Measurements from ENCODE around the gene INPP4A. TPM values are rescaled to one million over a fixed set of nuclear protein-coding genes. Genes with fewer than 3 reads are reported as not detected.

Gene INPP4A
- total and polyA plus RNA-seq, 2 donors = 17.9 to 24.9 TPM

DNA sequence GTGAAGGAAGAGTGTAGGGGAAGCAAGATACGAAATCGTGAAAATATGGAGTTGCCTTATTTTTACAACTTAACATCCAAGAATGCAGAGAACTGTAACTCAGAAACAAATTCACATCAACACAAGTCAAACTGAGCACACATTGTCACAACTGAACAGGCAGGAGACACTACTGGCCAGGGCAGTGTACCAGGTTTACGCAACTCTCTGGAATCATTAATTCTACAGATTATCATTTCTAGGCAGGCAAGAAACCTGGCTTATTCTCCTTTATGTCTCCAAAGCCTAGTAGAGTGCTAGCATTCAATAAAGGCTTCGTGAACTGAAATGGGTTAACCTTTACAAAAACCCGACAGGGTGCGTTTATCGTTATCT lies 163.1 kb downstream of the INPP4A start:
- Histone ChIP-seq H3K4me1 (ENCODE audit: control insufficient read depth in 2 of 2, insufficient read depth in 2 of 2, low read length in 2 of 2) (peaks cover 24 to 28% of the 10 kb centered on the region in 2 donors), H3K36me3 (ENCODE audit: control insufficient read depth in 2 of 2, insufficient read depth in 2 of 2, low read length in 1 of 2) (peaks cover 6 to 44% of the 10 kb centered on the region in 2 donors), H3K4me3 (ENCODE audit: low read length in 2 of 2) (peak overlapping the region; percentile 98 to 99), H3K27me3 (ENCODE audit: control insufficient read depth in 2 of 2, insufficient read depth in 1 of 2, low read length in 1 of 2) (no peaks in the 10 kb centered on the region), H3K27ac (ENCODE audit: low read depth in 1 of 2, low read length in 1 of 2) (peak overlapping the region; percentile 91 to 98), H3K9me3 (ENCODE audit: control insufficient read depth in 2 of 2, insufficient read depth in 1 of 2, low read length in 1 of 2) (no peaks in the 10 kb centered on the region)
- DNase-seq (ENCODE audit: low read depth in 6 of 9, low spot score in 9 of 9) = no peak
- WGBS = 8% methylated on average over 7 of the region's 7 CpGs

DNA sequence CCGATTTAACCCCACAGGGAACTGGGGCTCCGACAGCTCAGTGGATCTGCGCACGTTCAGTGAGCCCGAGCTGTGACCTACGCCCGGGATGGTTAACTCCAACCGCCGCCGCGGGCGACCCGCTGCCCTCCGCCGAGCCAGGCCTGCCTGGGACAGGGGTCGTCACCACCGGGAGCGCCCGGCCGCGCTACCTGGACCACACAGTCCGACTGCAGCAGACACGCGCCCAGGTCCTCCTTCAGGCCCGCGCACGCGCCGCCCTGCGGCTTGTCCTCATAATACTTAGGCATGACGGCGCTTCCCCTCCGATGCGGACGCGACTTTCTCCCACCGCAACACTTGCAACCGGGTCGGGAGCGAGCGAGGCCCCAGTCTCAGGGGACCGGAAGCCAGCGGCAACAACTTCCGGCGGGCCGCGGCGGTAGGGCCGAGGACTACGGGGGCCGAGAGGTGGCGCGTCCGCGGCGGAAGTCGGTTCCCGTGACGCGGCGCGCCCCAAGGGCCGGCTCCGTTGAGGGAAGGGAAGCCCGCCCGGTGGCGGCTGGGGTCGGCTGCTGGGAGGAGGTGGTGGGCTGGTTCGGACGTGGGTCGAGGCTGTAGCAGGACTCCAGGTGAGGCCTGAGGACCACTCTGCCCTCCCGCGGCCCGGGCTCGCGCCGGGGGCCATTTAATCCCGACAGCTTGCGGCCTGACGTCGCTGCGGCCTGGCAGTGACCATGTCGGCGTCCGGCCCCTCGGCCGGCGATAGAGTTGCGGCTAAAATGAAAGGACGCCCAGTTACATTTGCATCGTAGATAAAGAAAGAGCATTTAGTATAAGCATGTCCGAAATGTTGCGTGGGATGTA lies 163.7 kb downstream of the INPP4A start, which contains the start of the genes COA5 and UNC50:
Gene COA5 (minus strand): TSS at position 397 of the 846 bp plus-strand sequence. CDS start 107 bp downstream, at position 290.
Gene UNC50 (plus strand): TSS at position 474 of the 846 bp plus-strand sequence. CDS start 1,171 bp downstream, outside the sequence.
- Histone ChIP-seq H3K4me1 (ENCODE audit: control insufficient read depth in 2 of 2, insufficient read depth in 2 of 2, low read length in 2 of 2) (peaks cover 24 to 28% of the 10 kb centered on the region in 2 donors), H3K9me3 (ENCODE audit: control insufficient read depth in 2 of 2, insufficient read depth in 1 of 2, low read length in 1 of 2) (no peaks in the 10 kb centered on the region), H3K4me3 (ENCODE audit: low read length in 2 of 2) (peak within 1 kb of the TSS; percentile 98 to 99), H3K27ac (ENCODE audit: low read depth in 1 of 2, low read length in 1 of 2) (peak within 1 kb of the TSS; percentile 91 to 98), H3K27me3 (ENCODE audit: control insufficient read depth in 2 of 2, insufficient read depth in 1 of 2, low read length in 1 of 2) (no peaks in the 10 kb centered on the region), H3K36me3 (ENCODE audit: control insufficient read depth in 2 of 2, insufficient read depth in 2 of 2, low read length in 1 of 2) (peaks cover 5 to 48% of the 10 kb centered on the region in 2 donors)
- WGBS = under 1% methylated on average over 93 of the region's 93 CpGs
- DNase-seq (ENCODE audit: low read depth in 6 of 9, low spot score in 9 of 9) = peak in 8 of 9 donors; percentile 65 to 93 (median 83)

GRCh38 chr2:98608962-98609604 lies 164.4 kb downstream of the INPP4A start:
- H3K27ac ChIP-seq (ENCODE audit: low read depth in 1 of 2, low read length in 1 of 2) = peak overlapping the region; percentile 91 to 98
- WGBS = 7% methylated on average over 29 of the region's 29 CpGs
- peak overlapping the region; percentile 98 to 99 for H3K4me3 ChIP-seq (ENCODE audit: low read length in 2 of 2)
- H3K36me3 ChIP-seq (ENCODE audit: control insufficient read depth in 2 of 2, insufficient read depth in 2 of 2, low read length in 1 of 2) = peaks cover 12 to 49% of the 10 kb centered on the region in 2 donors
- no peaks in the 10 kb centered on the region for H3K9me3 ChIP-seq (ENCODE audit: control insufficient read depth in 2 of 2, insufficient read depth in 1 of 2, low read length in 1 of 2)
- DNase-seq (ENCODE audit: low read depth in 6 of 9, low spot score in 9 of 9) = peak in 1 of 9 donors; percentile 35
- no peaks in the 10 kb centered on the region for H3K27me3 ChIP-seq (ENCODE audit: control insufficient read depth in 2 of 2, insufficient read depth in 1 of 2, low read length in 1 of 2)
- H3K4me1 ChIP-seq (ENCODE audit: control insufficient read depth in 2 of 2, insufficient read depth in 2 of 2, low read length in 2 of 2) = peaks cover 24 to 28% of the 10 kb centered on the region in 2 donors

DNA sequence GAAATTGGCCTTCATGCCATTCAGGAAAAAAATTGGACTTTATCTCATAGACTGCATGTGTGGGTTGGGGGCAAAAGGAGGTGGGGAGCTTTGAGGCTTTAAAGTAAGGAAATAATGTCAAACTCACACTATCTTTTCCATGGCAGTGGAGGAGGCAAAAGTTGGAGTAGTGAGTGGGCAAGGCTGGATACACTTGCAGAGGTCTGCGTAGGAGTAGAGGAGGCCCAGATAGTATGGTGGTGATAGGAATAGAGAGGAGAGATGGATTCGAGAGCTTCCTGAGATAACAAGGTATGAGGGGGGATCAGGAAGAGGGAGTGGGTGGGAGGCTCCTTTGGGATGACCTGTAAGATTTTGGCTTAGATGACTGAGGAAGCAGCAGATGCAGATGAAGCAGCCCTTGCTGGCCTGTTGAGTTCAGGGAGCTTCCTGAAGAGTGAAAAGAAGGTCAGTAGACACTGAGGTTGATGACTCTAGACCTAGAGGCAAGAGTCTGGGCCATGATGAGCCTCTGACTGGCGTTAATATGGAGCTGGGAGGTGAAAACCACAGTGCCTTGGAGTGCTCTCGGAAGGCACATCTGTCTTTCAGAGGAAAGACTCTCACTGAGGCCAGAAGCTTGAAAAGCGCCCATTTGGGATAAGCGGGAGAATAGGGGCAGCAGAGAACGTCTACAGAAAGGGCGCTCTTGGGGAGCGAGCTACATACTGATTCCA lies 169.5 kb downstream of the INPP4A start:
- peaks cover 21 to 78% of the 10 kb centered on the region in 2 donors for H3K36me3 ChIP-seq (ENCODE audit: control insufficient read depth in 2 of 2, insufficient read depth in 2 of 2, low read length in 1 of 2)
- over 99% methylated on average over 9 of the region's 9 CpGs for WGBS
- no peak overlapping the region for H3K27ac ChIP-seq (ENCODE audit: low read depth in 1 of 2, low read length in 1 of 2)
- no peak for DNase-seq (ENCODE audit: low read depth in 6 of 9, low spot score in 9 of 9)
- H3K4me1 ChIP-seq (ENCODE audit: control insufficient read depth in 2 of 2, insufficient read depth in 2 of 2, low read length in 2 of 2) = peaks cover 13% of the 10 kb centered on the region in 2 donors
- no peak overlapping the region for H3K4me3 ChIP-seq (ENCODE audit: low read length in 2 of 2)
- no peaks in the 10 kb centered on the region for H3K27me3 ChIP-seq (ENCODE audit: control insufficient read depth in 2 of 2, insufficient read depth in 1 of 2, low read length in 1 of 2)
- no peaks in the 10 kb centered on the region for H3K9me3 ChIP-seq (ENCODE audit: control insufficient read depth in 2 of 2, insufficient read depth in 1 of 2, low read length in 1 of 2)

DNA sequence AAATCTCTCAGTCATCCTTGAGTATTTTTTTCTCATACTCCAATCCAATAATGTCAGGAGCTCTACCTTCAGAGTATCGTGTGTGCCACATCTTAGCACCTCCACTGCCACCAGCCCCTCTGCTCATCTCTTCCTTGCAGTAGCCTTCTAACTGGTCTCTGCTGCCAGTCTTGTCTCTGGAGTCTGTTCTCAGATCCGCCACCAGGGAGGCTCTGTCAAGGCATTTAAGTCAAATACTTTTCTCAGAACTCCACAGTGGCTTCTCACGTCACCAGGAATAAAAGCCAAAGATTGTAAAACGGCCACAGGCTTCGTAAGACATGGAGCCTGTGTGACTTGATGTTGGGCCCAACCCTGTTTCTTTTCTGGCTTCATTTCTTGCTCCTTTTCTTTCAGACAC lies 170.8 kb downstream of the INPP4A start:
- H3K36me3 ChIP-seq (ENCODE audit: control insufficient read depth in 2 of 2, insufficient read depth in 2 of 2, low read length in 1 of 2) = peaks cover 19 to 82% of the 10 kb centered on the region in 2 donors
- H3K27me3 ChIP-seq (ENCODE audit: control insufficient read depth in 2 of 2, insufficient read depth in 1 of 2, low read length in 1 of 2) = no peaks in the 10 kb centered on the region
- no peak overlapping the region for H3K27ac ChIP-seq (ENCODE audit: low read depth in 1 of 2, low read length in 1 of 2)
- peaks cover 3% of the 10 kb centered on the region in 2 donors for H3K4me1 ChIP-seq (ENCODE audit: control insufficient read depth in 2 of 2, insufficient read depth in 2 of 2, low read length in 2 of 2)
- WGBS = 96% methylated on average over 5 of the region's 5 CpGs
- DNase-seq (ENCODE audit: low read depth in 6 of 9, low spot score in 9 of 9) = no peak
- no peak overlapping the region for H3K4me3 ChIP-seq (ENCODE audit: low read length in 2 of 2)
- no peaks in the 10 kb centered on the region for H3K9me3 ChIP-seq (ENCODE audit: control insufficient read depth in 2 of 2, insufficient read depth in 1 of 2, low read length in 1 of 2)

DNA sequence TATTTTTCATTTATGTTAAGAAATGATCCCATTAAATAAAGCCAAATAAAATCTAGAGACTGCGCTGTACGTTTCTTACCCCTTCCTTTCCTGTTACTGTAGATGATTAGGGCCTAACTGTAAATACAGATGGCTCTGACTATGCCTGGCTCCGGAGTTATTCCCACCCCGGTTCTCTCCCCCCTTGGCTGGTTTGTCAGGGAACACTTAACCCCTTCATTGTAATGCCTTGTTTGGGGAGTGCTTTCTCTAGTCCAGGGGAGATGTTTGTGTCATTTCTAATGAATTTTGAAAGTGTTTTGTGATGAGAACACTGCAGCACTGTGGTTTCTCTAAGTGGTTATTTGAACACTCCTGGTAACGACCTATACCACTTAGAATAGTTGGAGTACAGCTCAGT lies 172.5 kb downstream of the INPP4A start:
- Histone ChIP-seq H3K27me3 (ENCODE audit: control insufficient read depth in 2 of 2, insufficient read depth in 1 of 2, low read length in 1 of 2) (no peaks in the 10 kb centered on the region), H3K9me3 (ENCODE audit: control insufficient read depth in 2 of 2, insufficient read depth in 1 of 2, low read length in 1 of 2) (no peaks in the 10 kb centered on the region), H3K4me1 (ENCODE audit: control insufficient read depth in 2 of 2, insufficient read depth in 2 of 2, low read length in 2 of 2) (no peaks in the 10 kb centered on the region), H3K27ac (ENCODE audit: low read depth in 1 of 2, low read length in 1 of 2) (no peak overlapping the region), H3K4me3 (ENCODE audit: low read length in 2 of 2) (no peak overlapping the region), H3K36me3 (ENCODE audit: control insufficient read depth in 2 of 2, insufficient read depth in 2 of 2, low read length in 1 of 2) (peaks cover 23 to 76% of the 10 kb centered on the region in 2 donors)
- 85% methylated on average over 5 of the region's 5 CpGs for WGBS
- DNase-seq (ENCODE audit: low read depth in 6 of 9, low spot score in 9 of 9) = no peak

DNA sequence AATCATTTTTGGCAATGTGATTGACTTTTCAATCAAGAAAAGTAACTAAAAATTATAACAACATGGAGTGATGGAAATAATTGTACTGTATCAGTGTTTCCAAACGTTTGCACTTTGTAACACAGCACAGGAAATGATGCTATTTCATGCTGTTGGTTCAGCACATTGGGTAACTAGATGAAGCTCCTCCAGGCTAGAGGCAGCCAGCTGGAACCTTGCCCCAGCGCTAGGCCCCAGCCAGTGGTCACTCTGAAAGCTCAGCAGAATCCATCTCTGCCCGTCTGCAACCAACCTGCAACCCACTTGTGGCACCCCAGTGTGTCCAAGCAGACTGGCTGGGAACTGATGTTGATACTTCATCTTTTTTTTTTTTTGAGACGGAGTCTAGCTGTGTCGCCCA lies 179.0 kb downstream of the INPP4A start:
- 86% methylated on average over 5 of the region's 5 CpGs for WGBS
- peaks cover 14 to 28% of the 10 kb centered on the region in 2 donors for H3K36me3 ChIP-seq (ENCODE audit: control insufficient read depth in 2 of 2, insufficient read depth in 2 of 2, low read length in 1 of 2)
- no peak overlapping the region for H3K4me3 ChIP-seq (ENCODE audit: low read length in 2 of 2)
- no peak for DNase-seq (ENCODE audit: low read depth in 6 of 9, low spot score in 9 of 9)
- no peaks in the 10 kb centered on the region for H3K4me1 ChIP-seq (ENCODE audit: control insufficient read depth in 2 of 2, insufficient read depth in 2 of 2, low read length in 2 of 2)
- H3K9me3 ChIP-seq (ENCODE audit: control insufficient read depth in 2 of 2, insufficient read depth in 1 of 2, low read length in 1 of 2) = no peaks in the 10 kb centered on the region
- H3K27ac ChIP-seq (ENCODE audit: low read depth in 1 of 2, low read length in 1 of 2) = no peak overlapping the region
- no peaks in the 10 kb centered on the region for H3K27me3 ChIP-seq (ENCODE audit: control insufficient read depth in 2 of 2, insufficient read depth in 1 of 2, low read length in 1 of 2)

- WGBS = 98% methylated on average over 3 of the region's 3 CpGs
- Histone ChIP-seq H3K4me1 (ENCODE audit: control insufficient read depth in 2 of 2, insufficient read depth in 2 of 2, low read length in 2 of 2) (peaks cover 0 to 23% of the 10 kb centered on the region in 2 donors), H3K36me3 (ENCODE audit: control insufficient read depth in 2 of 2, insufficient read depth in 2 of 2, low read length in 1 of 2) (peaks cover 22 to 48% of the 10 kb centered on the region in 2 donors), H3K4me3 (ENCODE audit: low read length in 2 of 2) (no peak overlapping the region), H3K27ac (ENCODE audit: low read depth in 1 of 2, low read length in 1 of 2) (no peak overlapping the region), H3K9me3 (ENCODE audit: control insufficient read depth in 2 of 2, insufficient read depth in 1 of 2, low read length in 1 of 2) (no peaks in the 10 kb centered on the region), H3K27me3 (ENCODE audit: control insufficient read depth in 2 of 2, insufficient read depth in 1 of 2, low read length in 1 of 2) (no peaks in the 10 kb centered on the region)
- DNase-seq (ENCODE audit: low read depth in 6 of 9, low spot score in 9 of 9) = no peak
Measured at GRCh38 chr2:98632351-98632750, 187.7 kb downstream of the INPP4A start.
